NB4 (cell line): ENCODE data around the gene TBX21.

Experiments
- POLR2A ChIP-seq: IDR thresholded peaks from 2 replicates; pipeline ENCODE4 v1.6.1; 2011; ENCODE audit warnings: mild to moderate bottlenecking; ENCODE audit not compliant: insufficient read length; ENCODE audit errors: extremely low read depth
- TF ChIP-seq, protein P1 (sequence below): IDR thresholded peaks from one replicate; pipeline ENCODE4 v1.5.1; 2012; ENCODE audit warnings: low read depth, low read length
- TF ChIP-seq, protein P2 (sequence below): IDR thresholded peaks from 2 replicates; pipeline ENCODE4 v1.6.1; 2011; ENCODE audit warnings: low read depth, low read length

DNA sequence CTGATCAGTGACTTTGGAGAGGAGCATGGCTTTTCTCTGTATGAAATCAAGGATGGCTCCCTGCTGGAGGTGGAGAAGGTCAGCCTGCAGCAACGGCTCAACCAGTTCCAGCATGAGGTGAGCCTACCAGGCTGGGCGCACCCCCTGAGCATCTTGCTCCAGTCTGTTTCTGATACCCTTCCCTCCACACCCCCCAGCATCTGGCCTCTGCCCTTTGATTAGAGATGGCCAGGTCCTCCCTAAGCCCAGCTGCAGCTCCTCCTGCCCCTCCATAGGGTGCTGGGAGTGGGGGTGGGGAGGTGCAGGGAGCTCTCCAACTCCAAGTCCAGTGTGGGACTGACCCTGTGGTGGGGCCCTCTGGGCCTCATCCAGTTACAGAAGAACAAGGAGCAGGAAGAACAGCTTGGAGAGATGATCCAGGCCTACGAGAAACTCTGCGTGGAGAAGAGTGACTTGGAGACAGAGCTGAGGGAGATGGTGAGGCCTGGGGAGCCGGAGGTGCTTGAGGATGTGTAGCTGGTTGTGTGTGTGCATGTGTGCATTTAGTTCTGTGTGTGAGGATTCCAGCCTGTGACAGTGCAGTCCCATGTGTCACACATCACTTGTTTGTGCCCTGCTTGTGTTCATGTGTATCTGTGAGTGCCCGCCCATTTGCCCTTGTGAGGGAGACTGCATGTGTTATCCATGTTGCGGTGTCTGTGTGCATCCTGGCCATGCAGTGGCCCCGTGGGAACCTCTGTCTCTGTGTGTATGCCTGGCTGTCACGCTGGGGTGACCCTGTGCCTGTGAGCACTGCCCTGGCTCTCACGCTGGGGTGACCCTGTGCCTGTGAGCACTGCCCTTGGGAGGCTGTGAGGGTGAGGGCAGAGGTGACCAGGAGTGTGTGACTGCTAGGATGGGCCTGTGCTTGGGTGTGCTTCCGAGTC, 36.1 kb upstream of the TBX21 start:
- TF ChIP-seq, protein P1, sequence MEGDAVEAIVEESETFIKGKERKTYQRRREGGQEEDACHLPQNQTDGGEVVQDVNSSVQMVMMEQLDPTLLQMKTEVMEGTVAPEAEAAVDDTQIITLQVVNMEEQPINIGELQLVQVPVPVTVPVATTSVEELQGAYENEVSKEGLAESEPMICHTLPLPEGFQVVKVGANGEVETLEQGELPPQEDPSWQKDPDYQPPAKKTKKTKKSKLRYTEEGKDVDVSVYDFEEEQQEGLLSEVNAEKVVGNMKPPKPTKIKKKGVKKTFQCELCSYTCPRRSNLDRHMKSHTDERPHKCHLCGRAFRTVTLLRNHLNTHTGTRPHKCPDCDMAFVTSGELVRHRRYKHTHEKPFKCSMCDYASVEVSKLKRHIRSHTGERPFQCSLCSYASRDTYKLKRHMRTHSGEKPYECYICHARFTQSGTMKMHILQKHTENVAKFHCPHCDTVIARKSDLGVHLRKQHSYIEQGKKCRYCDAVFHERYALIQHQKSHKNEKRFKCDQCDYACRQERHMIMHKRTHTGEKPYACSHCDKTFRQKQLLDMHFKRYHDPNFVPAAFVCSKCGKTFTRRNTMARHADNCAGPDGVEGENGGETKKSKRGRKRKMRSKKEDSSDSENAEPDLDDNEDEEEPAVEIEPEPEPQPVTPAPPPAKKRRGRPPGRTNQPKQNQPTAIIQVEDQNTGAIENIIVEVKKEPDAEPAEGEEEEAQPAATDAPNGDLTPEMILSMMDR = no peak
- TF ChIP-seq, protein P2, sequence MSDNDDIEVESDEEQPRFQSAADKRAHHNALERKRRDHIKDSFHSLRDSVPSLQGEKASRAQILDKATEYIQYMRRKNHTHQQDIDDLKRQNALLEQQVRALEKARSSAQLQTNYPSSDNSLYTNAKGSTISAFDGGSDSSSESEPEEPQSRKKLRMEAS = no peak
- no peak for TF ChIP-seq POLR2A
